GM12865 (cell line): Measurements from ENCODE around the gene TSPY10.
"Not testable (repeated sequence)": the region's sequence is repeated elsewhere in the genome, so short reads cannot be mapped to it uniquely, and the experiment has no call there.

Source experiments
- DNase-seq: peaks from one replicate; pipeline ENCODE4 v3.0.0; 2010; ENCODE audit warnings: low read depth
- H3K4me3 ChIP-seq: 2 replicates; pipeline ENCODE4 v1.5.1; 2011; ENCODE audit warnings: mild to moderate bottlenecking, low read depth, low read length, control low read depth

Gene TSPY10, protein sequence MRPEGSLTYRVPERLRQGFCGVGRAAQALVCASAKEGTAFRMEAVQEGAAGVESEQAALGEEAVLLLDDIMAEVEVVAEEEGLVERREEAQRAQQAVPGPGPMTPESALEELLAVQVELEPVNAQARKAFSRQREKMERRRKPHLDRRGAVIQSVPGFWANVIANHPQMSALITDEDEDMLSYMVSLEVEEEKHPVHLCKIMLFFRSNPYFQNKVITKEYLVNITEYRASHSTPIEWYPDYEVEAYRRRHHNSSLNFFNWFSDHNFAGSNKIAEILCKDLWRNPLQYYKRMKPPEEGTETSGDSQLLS

DNA sequence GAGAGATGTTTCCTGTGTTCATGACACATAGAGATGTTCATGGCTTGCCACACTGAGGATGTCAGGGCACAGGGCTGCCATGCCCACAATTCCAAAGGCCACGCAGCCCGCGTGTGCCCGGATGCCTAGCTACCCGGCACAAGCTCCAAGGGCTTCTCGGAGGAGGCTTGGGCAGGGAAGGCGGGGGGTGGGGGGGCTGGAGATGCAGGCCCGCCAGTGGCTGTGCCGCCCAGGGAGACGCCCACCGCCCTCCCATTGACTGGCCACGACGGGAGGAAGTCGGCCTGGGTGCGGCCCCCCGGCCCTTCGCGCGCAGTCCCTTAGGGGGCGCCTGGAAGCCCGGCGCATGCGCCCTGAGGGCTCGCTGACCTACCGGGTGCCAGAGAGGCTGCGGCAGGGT lies at the start of gene TSPY10:
Gene TSPY10, plus strand, starts transcription at position 301 of the 400 bp plus-strand sequence. Its CDS starts 46 bp downstream, at position 347.
- not testable (repeated sequence) for DNase-seq, H3K4me3 ChIP-seq

DNA sequence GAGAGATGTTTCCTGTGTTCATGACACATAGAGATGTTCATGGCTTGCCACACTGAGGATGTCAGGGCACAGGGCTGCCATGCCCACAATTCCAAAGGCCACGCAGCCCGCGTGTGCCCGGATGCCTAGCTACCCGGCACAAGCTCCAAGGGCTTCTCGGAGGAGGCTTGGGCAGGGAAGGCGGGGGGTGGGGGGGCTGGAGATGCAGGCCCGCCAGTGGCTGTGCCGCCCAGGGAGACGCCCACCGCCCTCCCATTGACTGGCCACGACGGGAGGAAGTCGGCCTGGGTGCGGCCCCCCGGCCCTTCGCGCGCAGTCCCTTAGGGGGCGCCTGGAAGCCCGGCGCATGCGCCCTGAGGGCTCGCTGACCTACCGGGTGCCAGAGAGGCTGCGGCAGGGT lies 40.7 kb upstream of the TSPY10 start, which contains the start of gene TSPY9:
Gene TSPY9, plus strand, starts transcription at position 301 of the 400 bp plus-strand sequence. Its CDS starts 46 bp downstream, at position 347.
- DNase-seq, H3K4me3 ChIP-seq: not testable (repeated sequence)

DNA sequence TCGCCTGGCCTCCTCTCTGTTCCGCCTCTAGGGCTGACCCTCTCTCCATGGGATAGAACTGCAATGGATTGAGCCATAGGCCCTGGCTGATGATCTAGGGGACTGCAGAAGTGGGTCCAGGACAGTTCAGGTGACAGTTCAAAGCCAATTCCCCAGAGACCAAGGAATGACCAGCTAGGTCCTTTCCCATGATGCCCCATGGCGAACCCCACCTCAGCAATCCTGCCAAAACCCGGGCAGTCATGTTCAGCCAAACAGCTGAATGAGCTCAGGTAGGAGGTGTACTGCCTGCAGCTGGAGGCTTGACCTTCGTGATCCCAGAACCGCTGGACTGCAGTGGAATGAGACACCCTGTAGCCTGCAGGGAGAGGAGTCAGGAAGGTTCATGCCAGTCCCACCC lies 23.3 kb upstream of the TSPY10 start:
- H3K4me3 ChIP-seq, DNase-seq: not testable (repeated sequence)

DNA sequence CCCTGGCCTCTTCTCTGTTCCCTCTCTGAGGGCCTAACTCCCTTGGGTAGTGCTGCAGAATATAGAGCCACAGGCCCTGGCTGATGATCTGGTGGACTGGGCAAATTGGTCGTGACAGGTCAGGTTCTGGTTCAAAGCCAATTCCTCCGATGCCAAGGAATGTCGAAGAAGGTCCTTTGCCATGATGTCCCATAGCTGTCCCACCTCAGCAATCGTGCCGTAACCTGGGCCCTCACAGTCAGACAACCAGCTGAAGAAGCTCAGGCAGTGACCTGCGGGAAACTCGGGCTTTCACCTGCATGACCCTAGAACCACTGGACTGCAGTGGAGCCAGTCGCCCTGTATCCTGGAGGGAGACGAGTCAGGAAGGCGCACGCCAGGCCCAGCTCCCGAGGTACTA lies 11.4 kb upstream of the TSPY10 start:
- not testable (repeated sequence) for DNase-seq, H3K4me3 ChIP-seq
